ENCODE results near the gene RPS18. TPM values are rescaled to one million over a fixed set of nuclear protein-coding genes. Genes with fewer than 3 reads are reported as not detected.

RPS18 gene
- total and polyA plus RNA-seq, 12 donors, result 1,323 to 8,448 (median 2,110) TPM

GRCh38 chr6:33304216-33304615, 32.3 kb downstream of the RPS18 start:
- H3K36me3 ChIP-seq (replicated peaks in 1 of 2), result peaks cover 0 to 48% of the 10 kb centered on the region in 2 donors
- no peak for DNase-seq
- no peak overlapping the region for H3K27ac ChIP-seq
- intact Hi-C loops (cut with DNase I), result no loop called here
- H3K4me3 ChIP-seq, result no peak overlapping the region
- H3K4me1 ChIP-seq (replicated peaks in 1 of 2), result peaks cover 12 to 22% of the 10 kb centered on the region in 2 donors
- no peaks in the 10 kb centered on the region for H3K27me3 ChIP-seq
- TF ChIP-seq CTCF (IDR thresholded peaks at IDR 0.05), result no peak
- no peak for TF ChIP-seq POLR2A (IDR thresholded peaks at IDR 0.05)
- WGBS, 4 donors, result 84 to 94% (median 91%) methylated on average over 11 to 16 of the region's 16 CpGs
- no peaks in the 10 kb centered on the region for H3K9me3 ChIP-seq (replicated peaks in 1 of 3)

- Histone ChIP-seq H3K27ac (peak overlapping the region in 1 of 5 donors; percentile 52), H3K4me1 (replicated peaks in 1 of 2) (peaks cover 12 to 21% of the 10 kb centered on the region in 2 donors), H3K4me3 (no peak overlapping the region), H3K9me3 (replicated peaks in 1 of 3) (no peaks in the 10 kb centered on the region), H3K36me3 (replicated peaks in 1 of 2) (peaks cover 0 to 53% of the 10 kb centered on the region in 2 donors), H3K27me3 (no peaks in the 10 kb centered on the region)
- TF ChIP-seq POLR2A (IDR thresholded peaks at IDR 0.05) (no peak), CTCF (IDR thresholded peaks at IDR 0.05) (no peak)
- 77 to 92% (median 84%) methylated on average over 4 to 8 of the region's 8 CpGs for WGBS, 4 donors
- no peak for DNase-seq
- intact Hi-C loops (cut with DNase I), result no loop called here
Observed at GRCh38 chr6:33305052-33305451, 33.2 kb downstream of the RPS18 start.

GRCh38 chr6:33306356-33306755, 34.5 kb downstream of the RPS18 start:
- Histone ChIP-seq H3K27me3 (no peaks in the 10 kb centered on the region), H3K4me1 (replicated peaks in 1 of 2) (peaks cover 3 to 18% of the 10 kb centered on the region in 2 donors), H3K27ac (peak overlapping the region in 1 of 5 donors; percentile 10), H3K36me3 (replicated peaks in 1 of 2) (peaks cover 0 to 62% of the 10 kb centered on the region in 2 donors), H3K4me3 (no peak overlapping the region), H3K9me3 (replicated peaks in 1 of 3) (no peaks in the 10 kb centered on the region)
- no peak for TF ChIP-seq POLR2A (IDR thresholded peaks at IDR 0.05)
- no peak for TF ChIP-seq CTCF (IDR thresholded peaks at IDR 0.05)
- intact Hi-C loops (cut with DNase I), result no loop called here
- DNase-seq, result no peak
- 83 to 92% (median 88%) methylated on average over 4 of the region's 4 CpGs for WGBS, 4 donors

GRCh38 chr6:33312361-33313104, 40.7 kb downstream of the RPS18 start:
- DNase-seq, result peak; percentile 85 to 95 (median 94)
- intact Hi-C loops (cut with DNase I), result no loop called here
- H3K4me1 ChIP-seq (replicated peaks in 1 of 2), result peaks cover 29 to 45% of the 10 kb centered on the region in 2 donors

More at GRCh38 chr6:33312361-33313104, 40.7 kb downstream of the RPS18 start:
- no peaks in the 10 kb centered on the region for H3K27me3 ChIP-seq
- no peaks in the 10 kb centered on the region for H3K9me3 ChIP-seq (replicated peaks in 1 of 3)
- H3K4me3 ChIP-seq, result peak overlapping the region; percentile 57 to 99 (median 96)
- no peak for TF ChIP-seq CTCF (IDR thresholded peaks at IDR 0.05)
- peak in 1 of 2 donors; percentile 63 for TF ChIP-seq POLR2A (IDR thresholded peaks at IDR 0.05)
- WGBS, 4 donors, result 2 to 6% (median 5%) methylated on average over 11 to 29 of the region's 29 CpGs
- H3K27ac ChIP-seq, result peak overlapping the region; percentile 80 to 99 (median 95)
- H3K36me3 ChIP-seq (replicated peaks in 1 of 2), result peaks cover 0 to 21% of the 10 kb centered on the region in 2 donors

All from adrenal gland (tissue), 12 donors.